22Rv1 (cell line): Measurements from ENCODE around the gene PMEPA1.

ENCODE experiments used
- H3K27ac ChIP-seq: fragments of 450-650 bp; 2 replicates; pipeline ENCODE4 v1.5.1; 2017
- ZFX ChIP-seq: fragments of 450-650 bp; IDR thresholded peaks from 2 replicates; pipeline ENCODE4 v1.6.1; 2017; ENCODE audit warnings: antibody characterized with exemption, borderline replicate concordance
- TF ChIP-seq, protein P1 (sequence below): fragments of 450-650 bp; IDR thresholded peaks from 2 replicates; pipeline ENCODE4 v1.5.1; 2017; ENCODE audit warnings: mild to moderate bottlenecking

The PMEPA1 gene

DNA sequence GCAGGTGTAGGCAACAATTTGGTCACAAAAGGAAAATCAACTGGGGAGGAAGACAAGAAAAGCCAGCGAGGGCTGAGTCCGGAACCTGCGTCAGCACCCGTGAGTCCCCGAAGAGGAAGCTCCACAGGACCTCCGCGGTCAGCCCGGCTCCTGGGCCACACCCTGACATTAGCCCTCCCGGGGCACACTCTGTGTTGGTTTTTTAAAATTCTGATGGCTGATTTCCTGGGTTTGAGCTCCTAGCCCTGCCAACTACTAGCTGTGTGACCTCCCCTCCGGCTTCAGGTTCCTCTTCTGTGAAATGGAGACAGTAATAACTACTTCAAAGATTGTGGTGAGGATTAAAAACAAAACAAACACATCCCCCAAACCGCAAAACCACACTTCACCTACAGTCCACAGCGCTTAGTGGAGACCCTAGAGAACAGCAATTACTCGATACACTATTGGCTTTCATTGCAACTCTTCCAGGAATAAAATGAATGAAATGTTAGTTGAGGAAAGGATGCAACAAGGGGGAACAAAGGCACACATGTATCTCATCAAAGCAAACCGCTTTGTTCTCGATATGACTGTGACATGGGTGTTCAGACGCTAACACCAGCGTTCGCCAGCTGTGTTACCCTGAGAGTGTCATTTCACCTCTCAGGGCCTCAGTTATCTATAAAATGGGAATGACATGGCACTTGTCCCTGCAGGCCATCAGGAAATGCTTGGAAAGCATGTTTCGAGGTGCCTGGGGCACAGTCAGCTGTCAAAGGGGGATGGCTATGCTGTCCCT, 90.6 kb downstream of the PMEPA1 start:
- no peak overlapping the region for H3K27ac ChIP-seq
- TF ChIP-seq ZFX: no peak
- TF ChIP-seq, protein P1, sequence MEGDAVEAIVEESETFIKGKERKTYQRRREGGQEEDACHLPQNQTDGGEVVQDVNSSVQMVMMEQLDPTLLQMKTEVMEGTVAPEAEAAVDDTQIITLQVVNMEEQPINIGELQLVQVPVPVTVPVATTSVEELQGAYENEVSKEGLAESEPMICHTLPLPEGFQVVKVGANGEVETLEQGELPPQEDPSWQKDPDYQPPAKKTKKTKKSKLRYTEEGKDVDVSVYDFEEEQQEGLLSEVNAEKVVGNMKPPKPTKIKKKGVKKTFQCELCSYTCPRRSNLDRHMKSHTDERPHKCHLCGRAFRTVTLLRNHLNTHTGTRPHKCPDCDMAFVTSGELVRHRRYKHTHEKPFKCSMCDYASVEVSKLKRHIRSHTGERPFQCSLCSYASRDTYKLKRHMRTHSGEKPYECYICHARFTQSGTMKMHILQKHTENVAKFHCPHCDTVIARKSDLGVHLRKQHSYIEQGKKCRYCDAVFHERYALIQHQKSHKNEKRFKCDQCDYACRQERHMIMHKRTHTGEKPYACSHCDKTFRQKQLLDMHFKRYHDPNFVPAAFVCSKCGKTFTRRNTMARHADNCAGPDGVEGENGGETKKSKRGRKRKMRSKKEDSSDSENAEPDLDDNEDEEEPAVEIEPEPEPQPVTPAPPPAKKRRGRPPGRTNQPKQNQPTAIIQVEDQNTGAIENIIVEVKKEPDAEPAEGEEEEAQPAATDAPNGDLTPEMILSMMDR: no peak

DNA sequence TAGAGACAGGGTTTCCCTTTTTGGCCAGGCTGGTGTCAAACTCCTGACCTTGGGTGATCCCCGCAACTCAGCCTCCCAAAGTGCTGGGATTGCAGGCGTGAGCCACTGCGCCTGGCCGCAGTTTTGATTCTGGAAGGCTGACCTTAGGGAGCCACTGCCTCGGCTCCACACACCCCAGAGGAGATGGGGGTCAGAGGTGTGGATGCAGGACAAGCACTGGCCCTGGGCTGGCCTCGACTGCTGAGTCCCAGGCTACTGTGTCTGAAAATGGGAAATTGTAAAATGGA, 91.1 kb downstream of the PMEPA1 start:
- no peak overlapping the region for H3K27ac ChIP-seq

DNA sequence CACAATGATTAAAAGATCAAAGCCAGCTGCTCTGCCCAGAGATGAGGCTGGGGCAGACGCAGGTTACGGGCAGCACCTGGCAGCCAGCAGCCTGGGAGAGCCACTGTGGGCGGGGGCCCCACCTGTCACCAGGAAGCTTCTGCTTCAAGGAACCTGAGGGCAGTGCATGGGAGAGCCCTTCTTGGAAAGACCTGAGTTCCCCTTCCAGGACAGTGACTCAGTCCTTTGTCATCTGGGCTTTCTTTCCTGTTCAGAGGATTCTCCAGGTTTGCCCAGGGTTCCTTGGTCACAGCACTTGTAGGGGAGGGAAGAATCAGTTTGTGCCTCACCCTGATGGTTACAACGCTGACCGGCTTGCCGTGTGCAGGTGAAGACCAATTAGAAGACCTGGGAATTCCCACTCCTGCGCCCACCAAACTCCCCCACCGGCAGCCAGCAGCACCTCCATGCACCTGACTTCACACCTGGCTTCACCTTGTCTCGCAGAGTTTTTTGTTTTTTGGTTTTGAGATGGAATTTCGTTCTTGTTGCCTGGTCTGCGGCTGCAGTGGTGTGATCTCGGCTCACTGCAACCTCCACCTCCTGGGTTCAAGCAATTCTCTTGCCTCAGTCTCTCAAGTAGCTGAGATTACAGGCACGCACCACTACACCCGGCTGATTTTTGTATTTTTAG, 91.6 kb downstream of the PMEPA1 start:
- H3K27ac ChIP-seq: no peak overlapping the region
- TF ChIP-seq ZFX: no peak
- TF ChIP-seq, protein P1: no peak

More for the DNA sequence above, 91.1 kb downstream of the PMEPA1 start:
- TF ChIP-seq, protein P1: no peak

DNA sequence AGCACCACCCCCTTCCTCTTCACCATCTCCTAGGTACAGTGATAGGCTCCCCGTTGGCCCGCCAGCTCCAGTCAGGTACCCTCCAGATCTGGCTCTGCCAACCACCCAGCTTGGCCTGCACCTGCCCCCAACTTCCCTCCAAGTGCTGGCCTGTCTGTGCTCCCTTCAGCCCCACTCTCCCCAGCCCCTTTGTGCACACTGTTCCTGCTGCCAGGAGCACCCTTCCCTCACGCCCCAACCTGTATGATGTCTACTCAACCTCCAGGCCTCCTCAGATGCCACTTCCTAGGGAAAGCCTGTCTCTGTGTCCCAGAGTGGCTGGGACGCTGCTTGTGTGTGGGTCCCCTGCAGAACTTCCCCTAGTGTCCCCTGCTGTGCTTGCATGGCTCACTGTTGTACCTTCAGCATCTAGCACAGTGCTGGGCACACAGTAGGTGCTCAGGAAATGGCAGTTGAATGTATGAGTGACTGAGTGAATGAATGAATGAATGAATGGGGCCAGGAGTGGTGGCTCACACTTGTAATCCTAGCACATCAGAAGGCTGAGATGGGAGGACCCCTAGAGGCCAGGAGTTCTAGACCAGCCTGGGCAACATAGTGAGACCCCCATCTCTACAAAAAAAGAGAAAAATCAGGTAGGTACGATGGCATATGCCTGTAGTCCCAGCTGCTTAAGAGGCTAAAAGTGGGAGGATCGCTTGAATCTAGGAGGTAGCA, 92.6 kb downstream of the PMEPA1 start:
- H3K27ac ChIP-seq: no peak overlapping the region
- TF ChIP-seq, protein P1: no peak
- TF ChIP-seq ZFX: no peak

DNA sequence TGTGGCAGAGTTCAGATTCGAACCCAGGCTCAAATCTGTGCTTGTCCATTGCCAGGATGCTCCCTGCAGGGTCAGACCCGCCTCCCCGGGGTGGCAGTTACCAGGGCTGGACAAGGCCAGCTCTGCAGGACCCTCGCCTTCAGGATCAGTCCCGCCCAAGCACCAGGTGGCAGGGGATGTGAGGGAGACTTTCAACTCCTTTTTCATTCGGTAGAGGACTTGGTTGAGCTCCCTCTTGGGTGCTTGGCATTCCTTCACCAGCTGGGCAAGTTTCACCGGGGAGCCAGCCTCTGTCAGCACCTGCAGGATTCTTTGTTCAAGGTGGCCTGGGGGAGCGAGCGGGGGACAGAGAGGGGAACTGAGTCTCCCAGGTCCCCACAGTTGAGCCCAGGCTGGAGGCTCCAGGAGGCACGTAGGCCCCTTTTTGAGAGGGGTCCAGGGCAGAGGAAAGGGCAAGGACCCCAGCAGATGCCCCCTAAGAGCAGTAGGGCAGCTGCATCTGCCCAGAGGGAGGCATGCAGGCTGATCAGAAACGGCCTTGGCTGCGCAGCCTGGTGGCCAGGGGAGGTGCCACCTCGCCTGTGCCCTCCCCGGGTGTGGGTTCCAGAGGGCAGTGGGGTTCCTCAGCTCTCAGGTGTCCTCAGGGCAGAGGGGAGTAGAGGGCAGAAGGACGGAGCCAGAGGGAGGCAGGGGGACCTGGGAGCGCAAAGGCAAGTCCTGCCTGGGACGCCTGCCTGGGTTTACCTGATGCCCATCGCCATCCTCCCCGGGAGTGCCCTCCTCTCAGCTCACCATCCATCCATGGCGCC, 93.5 kb downstream of the PMEPA1 start:
- no peak for TF ChIP-seq ZFX
- TF ChIP-seq, protein P1: no peak
- no peak overlapping the region for H3K27ac ChIP-seq

DNA sequence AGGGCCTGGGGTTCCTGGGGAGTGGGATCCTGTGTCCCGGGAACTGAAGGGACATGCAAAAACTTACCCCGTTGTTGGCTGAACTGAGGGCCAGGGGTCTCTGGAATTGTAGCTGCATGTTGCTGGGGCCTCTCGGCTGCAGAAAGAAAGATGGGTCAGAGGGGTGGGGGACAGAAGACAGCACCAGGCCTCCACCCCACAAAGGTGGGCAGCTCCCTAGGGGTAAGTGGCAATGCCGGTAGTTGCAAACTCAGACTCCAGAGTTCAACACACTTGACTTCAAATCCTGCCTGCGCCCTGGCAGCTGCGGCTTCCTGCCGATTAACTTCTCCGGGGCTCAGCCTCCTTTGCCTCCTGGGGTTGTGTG, 94.4 kb downstream of the PMEPA1 start:
- TF ChIP-seq, protein P1: no peak
- no peak for TF ChIP-seq ZFX
- no peak overlapping the region for H3K27ac ChIP-seq
